ENCODE results near the gene CFAP46. TPM values are rescaled to one million over a fixed set of nuclear protein-coding genes. Genes with fewer than 3 reads are reported as not detected.

Gene CFAP46
- total RNA-seq, 4 donors from 2014 or later = 0.32 to 0.54 TPM; not detected in 2

- no peak for DNase-seq (ENCODE audit: low spot score in 2 of 2)
- no peak overlapping the region for H3K4me3 ChIP-seq (ENCODE audit: low read depth, poor library complexity, severe bottlenecking)
- intact Hi-C loops (cut with DNase I; ENCODE audit: low total_unique reads) = no loop called here
- TF ChIP-seq POLR2A (IDR thresholded peaks at IDR 0.05) (no peak), CTCF (IDR thresholded peaks at IDR 0.05) (no peak)
- WGBS, 2 donors = 75 to 92% methylated on average over 6 of the region's 6 CpGs
Measured at GRCh38 chr10:132762267-132762666, 180.1 kb downstream of the CFAP46 start.

- WGBS, 2 donors = 96 to 97% methylated on average over 11 of the region's 11 CpGs
- intact Hi-C loops (cut with DNase I; ENCODE audit: low total_unique reads) = no loop called here
- no peak for DNase-seq (ENCODE audit: low spot score in 2 of 2)
- H3K4me3 ChIP-seq (ENCODE audit: low read depth, poor library complexity, severe bottlenecking) = no peak overlapping the region
- no peak for TF ChIP-seq POLR2A (IDR thresholded peaks at IDR 0.05)
- TF ChIP-seq CTCF (IDR thresholded peaks at IDR 0.05) = no peak
Measured at GRCh38 chr10:132761395-132762060, 180.8 kb downstream of the CFAP46 start.

- 94 to 96% methylated on average over 12 to 14 of the region's 14 CpGs for WGBS, 2 donors
- TF ChIP-seq POLR2A (IDR thresholded peaks at IDR 0.05) (no peak), CTCF (IDR thresholded peaks at IDR 0.05) (no peak)
- H3K4me3 ChIP-seq (ENCODE audit: low read depth, poor library complexity, severe bottlenecking) = no peak overlapping the region
- DNase-seq (ENCODE audit: low spot score in 2 of 2) = no peak
- intact Hi-C loops (cut with DNase I; ENCODE audit: low total_unique reads) = no loop called here
Measured at GRCh38 chr10:132758865-132759264, 183.5 kb downstream of the CFAP46 start.

Other genes with a start within 250 kb of the CFAP46 start
- not detected for gene NKX6-2, start 156.4 kb downstream of the CFAP46 start, total RNA-seq
- gene ADGRA1, start 145.4 kb upstream of the CFAP46 start, total RNA-seq = not detected
- under 1 TPM; 0.19 to 0.59 (median 0.39) TPM for gene KNDC1, start 217.6 kb upstream of the CFAP46 start, total RNA-seq

Measured in lower leg skin (tissue), 4 donors.